Islet of Langerhans (tissue), 1 donor: Measurements from ENCODE around the gene SMIM38.
"Not testable (repeated sequence)": the region's sequence is repeated elsewhere in the genome, so short reads cannot be mapped to it uniquely, and the experiment has no call there.

ENCODE experiments used
- FAIRE-seq: peaks from one replicate; lab custom pipeline; 2011; peaks lifted over from hg19 to GRCh38; lab: Jason Lieb, UNC

Gene SMIM38

DNA sequence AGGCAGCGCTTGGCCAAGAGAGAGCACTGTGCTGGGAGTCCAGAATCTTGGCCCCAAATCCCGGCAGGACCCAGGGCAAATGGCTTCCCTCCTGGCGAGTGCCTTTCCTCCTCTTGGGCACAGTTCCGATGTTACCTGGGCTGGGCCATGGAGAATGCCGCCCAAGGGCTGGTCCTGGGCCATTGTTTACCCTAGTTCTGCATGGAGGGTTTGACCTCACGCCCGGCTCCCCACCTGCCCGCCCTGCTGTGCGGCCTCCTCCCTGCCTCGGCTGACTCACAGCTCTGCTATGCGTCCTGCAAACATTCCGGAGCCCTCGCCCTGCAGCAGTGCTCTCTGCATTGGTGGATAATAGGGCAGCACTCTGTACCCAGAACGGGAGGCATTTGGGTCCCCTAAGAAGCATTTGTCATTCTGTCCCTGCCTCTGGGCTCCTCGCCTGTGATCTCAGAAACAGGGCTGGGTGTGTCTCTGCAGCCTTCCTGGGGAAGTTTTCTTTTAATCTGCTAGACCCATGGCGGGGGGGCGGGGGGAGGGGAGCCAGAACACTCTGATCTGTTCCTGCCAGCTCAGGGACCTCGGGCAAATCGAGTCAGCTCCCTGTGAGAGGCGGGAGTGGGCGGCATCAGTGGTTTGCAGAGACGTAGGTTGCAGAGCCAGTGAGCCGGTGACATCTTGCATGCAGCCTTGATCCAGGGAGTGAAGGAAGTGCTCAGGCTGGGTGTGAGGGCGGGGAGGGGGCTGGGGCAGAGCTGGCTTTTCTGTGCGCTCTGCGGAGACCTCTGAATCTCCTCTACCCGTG, 32.9 kb upstream of the SMIM38 start:
- no peak for FAIRE-seq

GRCh38 chr11:69123593-69124545, 31.9 kb upstream of the SMIM38 start:
- no peak for FAIRE-seq

GRCh38 chr11:69125861-69126260, 29.9 kb upstream of the SMIM38 start:
- FAIRE-seq = no peak

- FAIRE-seq = no peak
Observed at GRCh38 chr11:69126286-69126685, 29.4 kb upstream of the SMIM38 start.

DNA sequence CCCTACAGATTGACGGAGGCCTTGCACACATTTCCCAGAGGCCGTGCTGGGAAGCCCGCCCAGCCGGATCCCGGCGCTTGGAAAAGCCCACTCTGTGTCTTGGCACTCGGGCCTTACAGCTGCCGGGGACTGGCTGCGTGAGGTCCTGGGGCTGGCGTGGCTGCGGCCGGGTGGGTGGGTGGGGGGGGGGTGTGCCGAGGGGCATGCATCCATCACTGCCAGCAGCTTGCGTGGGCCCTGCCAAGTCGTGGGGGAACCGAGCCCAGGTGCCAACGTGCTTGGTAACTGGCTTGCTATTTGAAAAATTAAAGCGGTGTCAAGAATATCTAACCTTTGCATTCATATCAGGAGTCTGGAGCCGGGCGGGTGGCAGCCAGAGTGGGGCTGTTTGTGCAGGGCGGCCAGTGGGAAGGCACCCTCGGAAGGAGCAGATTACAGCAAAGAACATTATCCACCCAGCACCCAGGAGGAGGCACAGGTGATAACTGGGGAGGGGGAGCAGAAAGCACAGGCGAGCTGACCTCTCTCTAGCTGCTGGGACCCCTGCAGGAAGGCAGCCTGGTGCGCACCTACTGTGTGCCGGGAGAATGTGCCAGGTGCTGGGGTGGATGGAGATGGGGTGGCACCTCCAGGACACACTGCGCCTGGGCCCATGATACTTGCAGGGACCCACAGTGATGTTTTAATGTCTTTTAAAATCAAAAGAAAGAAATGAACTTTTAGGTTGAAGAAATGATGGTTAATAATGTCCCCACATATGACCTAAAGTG, 28.5 kb upstream of the SMIM38 start:
- no peak for FAIRE-seq

GRCh38 chr11:69127884-69128283, 27.9 kb upstream of the SMIM38 start:
- FAIRE-seq = no peak

DNA sequence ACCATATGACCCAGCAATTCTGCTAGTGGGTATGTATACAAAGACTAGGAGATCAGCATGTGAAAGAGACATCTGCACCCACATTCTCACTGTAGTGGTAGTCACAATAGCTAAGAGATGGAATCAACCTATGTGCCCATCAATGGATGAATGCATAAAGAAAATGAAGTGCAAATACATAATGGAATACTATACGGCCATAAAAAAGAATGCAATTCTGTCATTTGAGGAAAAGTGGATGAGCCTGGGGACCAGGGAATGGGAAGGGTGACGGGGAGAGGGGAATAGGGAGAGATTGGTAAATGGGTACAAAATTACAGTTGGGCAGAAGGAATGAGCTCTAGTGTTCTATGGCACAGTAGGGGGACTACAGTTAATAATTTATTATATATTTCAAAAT, 26.7 kb upstream of the SMIM38 start:
- FAIRE-seq = no peak

DNA sequence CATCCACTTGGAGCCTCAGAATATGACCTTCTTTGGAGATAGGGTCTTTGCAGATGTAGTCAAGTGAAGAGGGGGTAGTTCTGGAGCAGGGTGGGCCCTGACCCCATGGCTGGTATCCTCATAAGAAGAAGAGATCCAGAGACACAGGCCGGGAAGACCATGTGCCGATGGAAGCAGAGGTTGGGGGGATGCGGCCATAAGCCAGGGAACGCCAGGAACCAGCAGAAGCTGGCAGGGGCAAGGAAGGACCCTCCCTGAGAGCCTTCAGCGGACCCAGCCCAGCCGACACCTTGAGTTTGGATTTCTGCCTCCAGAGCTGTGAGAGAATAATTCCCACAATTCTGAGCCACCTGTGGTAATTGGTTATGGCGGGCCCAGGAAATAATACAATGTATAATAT, 26.1 kb upstream of the SMIM38 start:
- FAIRE-seq = no peak

- no peak for FAIRE-seq
Observed at GRCh38 chr11:69130654-69131053, 25.1 kb upstream of the SMIM38 start.

GRCh38 chr11:69131121-69131566, 24.6 kb upstream of the SMIM38 start:
- no peak for FAIRE-seq

GRCh38 chr11:69131644-69132300, 24.0 kb upstream of the SMIM38 start:
- FAIRE-seq = no peak

- FAIRE-seq = no peak
Observed at GRCh38 chr11:69132301-69132670, 23.4 kb upstream of the SMIM38 start.

DNA sequence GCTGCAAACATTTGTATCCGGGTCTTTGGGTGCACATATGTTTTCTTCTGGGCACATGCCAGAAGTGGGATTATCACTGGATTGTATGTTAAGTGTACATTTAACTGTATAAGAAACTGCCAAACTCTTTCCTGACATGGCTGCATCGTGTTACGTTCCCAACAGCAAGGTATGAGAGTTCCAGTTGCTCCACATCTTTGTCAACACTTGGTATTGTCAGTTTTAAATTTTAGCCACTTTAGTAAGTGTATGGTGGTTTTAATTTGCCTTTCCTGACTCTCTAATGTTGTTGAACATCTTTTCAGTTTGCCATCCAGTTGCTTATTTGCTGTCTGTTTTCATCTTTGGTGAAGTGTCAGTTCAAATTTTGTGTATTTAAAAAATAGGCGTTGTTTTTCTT, 22.5 kb upstream of the SMIM38 start:
- no peak for FAIRE-seq

- not testable (repeated sequence) for FAIRE-seq
Observed at GRCh38 chr11:69134182-69134581, 21.6 kb upstream of the SMIM38 start.

DNA sequence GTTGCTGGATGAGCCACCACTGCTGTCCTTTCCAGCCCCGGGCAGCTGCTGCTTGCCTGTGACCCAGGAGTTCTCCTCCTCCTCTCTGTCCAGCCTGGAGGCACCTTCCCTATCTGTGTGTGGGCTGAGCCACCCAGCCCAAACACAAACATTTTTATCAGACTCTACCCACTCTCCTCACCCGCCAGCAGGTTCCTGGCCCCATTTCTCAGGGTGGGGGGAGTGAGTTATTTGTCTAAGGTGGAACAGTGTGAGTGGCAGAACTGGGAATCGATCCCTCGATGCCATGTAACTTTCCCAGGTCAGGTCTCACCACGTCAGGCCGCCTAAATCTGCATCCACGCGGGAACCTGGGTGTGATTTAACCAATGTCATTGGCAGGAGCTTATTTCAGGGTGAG, 20.8 kb upstream of the SMIM38 start:
- FAIRE-seq = no peak

DNA sequence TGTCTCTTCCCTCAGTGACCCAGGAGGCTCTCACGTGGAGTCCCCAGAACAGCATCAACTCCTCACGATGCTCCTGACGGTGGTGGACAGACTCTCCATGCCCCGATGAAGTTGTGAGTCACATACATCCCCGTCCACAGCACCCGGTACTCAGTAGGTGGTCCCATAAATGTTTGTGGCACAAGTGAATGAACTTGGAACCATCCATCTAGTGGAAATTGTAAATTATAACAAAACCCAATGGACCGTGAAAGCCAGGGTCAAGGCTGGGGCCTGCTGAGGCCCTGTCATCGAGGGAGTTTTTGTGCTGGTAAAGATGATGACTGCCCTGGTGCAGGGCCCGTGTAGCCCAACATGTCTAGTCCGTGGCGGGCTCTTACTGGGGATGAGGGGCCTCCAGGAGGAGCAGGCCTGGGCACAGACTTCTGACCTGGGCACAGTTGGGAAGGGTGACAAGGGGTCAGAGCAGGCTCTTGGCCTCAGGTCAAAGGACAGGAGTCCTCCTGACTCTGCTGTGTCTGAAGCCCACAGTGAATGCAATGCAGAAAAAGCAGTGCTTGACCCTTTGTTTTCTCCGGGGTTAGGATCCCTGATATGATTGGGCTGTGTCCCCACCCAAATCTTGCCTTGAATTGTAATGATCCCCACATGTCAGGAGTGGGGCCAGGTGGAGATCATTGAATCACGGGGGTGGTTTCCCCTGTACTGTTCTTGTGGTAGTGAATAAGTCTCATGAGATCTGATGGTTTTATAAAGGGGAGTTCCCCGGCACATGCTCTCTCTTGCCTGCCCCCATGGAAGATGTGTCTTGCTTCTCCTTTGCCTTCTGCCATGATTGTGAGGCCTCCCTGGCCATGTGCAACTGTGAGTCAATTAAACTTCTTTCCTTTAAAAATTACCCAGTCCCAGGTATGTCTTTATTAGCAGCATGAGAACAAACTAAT, 20.0 kb upstream of the SMIM38 start:
- FAIRE-seq = no peak

DNA sequence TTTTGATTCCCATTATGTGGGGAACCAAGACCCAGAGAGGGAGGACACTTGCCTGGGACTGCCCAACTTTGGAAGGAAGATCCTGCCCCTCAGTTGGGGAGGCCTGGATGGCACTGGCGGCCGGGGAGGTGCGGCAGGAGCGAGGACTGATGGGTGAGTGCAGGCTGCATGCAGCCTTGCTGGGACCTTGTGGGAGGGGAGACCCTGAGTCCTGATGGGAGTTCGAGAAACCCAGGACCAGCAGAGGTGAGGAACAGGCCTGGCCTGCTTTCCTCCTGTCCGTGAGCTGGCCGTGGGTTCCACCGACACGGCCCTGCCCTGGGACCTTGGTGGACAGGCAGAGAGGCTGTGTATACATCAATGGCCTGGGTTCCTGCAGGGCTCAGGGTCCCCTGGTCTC, 19.3 kb upstream of the SMIM38 start:
- FAIRE-seq = no peak

GRCh38 chr11:69137151-69137844, 18.4 kb upstream of the SMIM38 start:
- no peak for FAIRE-seq

DNA sequence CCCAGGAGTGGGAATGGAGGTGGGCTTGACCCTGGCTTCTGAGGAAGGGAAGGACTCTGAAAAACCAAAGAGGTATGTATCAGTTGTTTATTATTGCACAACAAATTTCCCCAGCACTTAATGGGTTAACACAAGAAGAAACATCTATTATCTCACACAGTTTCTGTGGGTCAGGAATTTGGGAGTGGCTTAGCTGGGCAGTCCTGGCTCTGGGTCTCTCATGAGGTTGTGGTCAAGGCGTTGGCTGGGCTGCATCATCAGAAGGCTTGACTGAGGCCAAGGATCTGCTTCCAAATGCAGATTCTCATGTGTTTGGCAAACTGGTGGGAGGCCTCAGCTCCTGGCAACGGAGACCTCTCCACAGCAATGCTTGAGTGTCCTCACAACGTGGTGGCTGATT, 17.5 kb upstream of the SMIM38 start:
- FAIRE-seq = no peak

- not testable (repeated sequence) for FAIRE-seq
Observed at GRCh38 chr11:69140161-69140560, 15.6 kb upstream of the SMIM38 start.
